Body of pancreas (tissue), 4 donors: ENCODE measurements around the gene TDRD9. TPM values are rescaled to one million over a fixed set of nuclear protein-coding genes. Genes with fewer than 3 reads are reported as not detected.

Source experiments
- ATAC-seq: fragments of 150-250 bp; one replicate; pipeline ENCODE4 v1.9.1; 2016
- DNase-seq, 4 donors: peaks; one replicate each; pipeline ENCODE4 v3.0.0-alpha.2; 2019
- H3K27ac ChIP-seq, 4 donors: fragments of 200-600 bp; sonication (generic); 1 replicate in 3 of 4; 2 replicates in 1 of 4; pipeline versions ENCODE4 v1.5.1 to v1.6.1; 2016 to 2019; ENCODE audit warnings: mild to moderate bottlenecking in 1 of 4, mixed read lengths in 1 of 4, moderate library complexity in 1 of 4
- H3K27me3 ChIP-seq, 2 donors: fragments of 200-600 bp; sonication (generic); one replicate each; pipeline ENCODE4 v1.6.0; 2016; ENCODE audit warnings: mild to moderate bottlenecking in 1 of 2
- H3K36me3 ChIP-seq, 2 donors: fragments of 200-600 bp; sonication (generic); replicated peaks in 1 of 2; 2 replicates each; pipeline ENCODE4 v1.5.1; 2016; ENCODE audit warnings: low read depth in 2 of 2; ENCODE audit not compliant: insufficient read depth in 1 of 2
- H3K4me1 ChIP-seq: fragments of 200-600 bp; sonication (generic); one replicate; pipeline ENCODE4 v1.6.0; 2016
- H3K4me3 ChIP-seq, 2 donors: fragments of 200-600 bp; sonication (generic); 1 replicate in 1 of 2; 2 replicates in 1 of 2; pipeline ENCODE4 v1.5.1; 2016 to 2019
- H3K9me3 ChIP-seq, 3 donors: fragments of 200-600 bp; sonication (generic); 1 replicate in 2 of 3; 2 replicates in 1 of 3; pipeline ENCODE4 v1.5.1; 2016
- POLR2A ChIP-seq, 3 donors: fragments of 450-650 bp; IDR thresholded peaks; one replicate each; pipeline ENCODE4 v1.6.1; 2016; ENCODE audit warnings: antibody characterized with exemption in 3 of 3, mild to moderate bottlenecking in 2 of 3
- WGBS, 2 donors: methylation state at CpG; one replicate each; pipeline ENCODE4 v1.1.5; 2017; 5-methylcytosine and 5-hydroxymethylcytosine counted together
- intact Hi-C: fragments of 100-400 bp; cut with DNase I; formaldehyde crosslinking; loops from one replicate; pipeline ENCODE4 v1.15.1; 2023
- total RNA-seq, 2 donors: library from RNA; depleted of rRNA; stranded (reverse); fragments of >200 nt; gene quantifications; one replicate each; pipeline ENCODE4 v1.1.0, GENCODE V29; 2016
- TF ChIP-seq, protein P1 (sequence below), 7 experiments: fragments of 450-650 bp in 4 of 7; fragments of 200-600 bp in 3 of 7; sonication (generic) in 3 of 7; IDR thresholded peaks; one replicate each; pipeline ENCODE4 v1.5.1; 2016 to 2019; ENCODE audit warnings: antibody characterized with exemption in 7 of 7

The TDRD9 gene
- total RNA-seq, 2 donors from 2014 or later: 2.0 to 4.7 TPM

DNA sequence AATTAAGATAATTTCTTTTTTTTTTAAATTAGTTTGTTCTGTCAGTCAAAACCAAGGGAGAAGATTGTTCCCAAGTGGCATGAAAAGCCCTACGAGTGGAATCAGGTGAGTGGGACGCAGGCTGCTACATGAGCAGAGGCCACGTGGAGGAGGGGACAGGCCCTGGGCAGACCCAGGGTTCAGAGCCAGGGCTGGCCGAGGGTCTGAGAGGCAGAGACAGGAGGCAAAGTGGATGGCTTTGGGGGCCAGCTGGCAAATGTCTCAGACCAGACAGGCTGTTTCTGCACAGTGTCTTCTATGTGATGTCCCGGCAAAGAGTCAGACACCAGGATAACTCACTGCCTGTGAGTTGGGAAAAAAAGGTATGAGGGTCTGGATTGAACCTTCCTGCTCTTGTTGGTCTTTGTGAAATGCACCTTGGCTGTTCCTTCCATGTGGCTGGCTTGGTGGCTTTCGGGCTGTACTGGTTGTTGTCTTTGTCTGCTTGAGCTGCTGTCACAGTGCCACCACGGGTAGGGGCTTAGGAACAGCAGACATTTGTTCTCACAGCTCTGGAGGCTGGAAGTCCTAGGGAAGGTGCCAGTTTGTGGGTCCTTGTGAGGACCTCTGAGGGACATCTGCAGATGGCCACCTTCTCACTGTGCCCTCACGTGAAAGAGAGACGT lies 121.5 kb downstream of the TDRD9 start:
- intact Hi-C loops: no loop called here
- no peak overlapping the region for H3K27ac ChIP-seq
- ATAC-seq (no peak), DNase-seq (no peak)
- no peaks in the 10 kb centered on the region for H3K9me3 ChIP-seq
- H3K4me1 ChIP-seq: no peaks in the 10 kb centered on the region
- no peaks in the 10 kb centered on the region for H3K36me3 ChIP-seq
- no peak overlapping the region for H3K4me3 ChIP-seq
- TF ChIP-seq, protein P1, sequence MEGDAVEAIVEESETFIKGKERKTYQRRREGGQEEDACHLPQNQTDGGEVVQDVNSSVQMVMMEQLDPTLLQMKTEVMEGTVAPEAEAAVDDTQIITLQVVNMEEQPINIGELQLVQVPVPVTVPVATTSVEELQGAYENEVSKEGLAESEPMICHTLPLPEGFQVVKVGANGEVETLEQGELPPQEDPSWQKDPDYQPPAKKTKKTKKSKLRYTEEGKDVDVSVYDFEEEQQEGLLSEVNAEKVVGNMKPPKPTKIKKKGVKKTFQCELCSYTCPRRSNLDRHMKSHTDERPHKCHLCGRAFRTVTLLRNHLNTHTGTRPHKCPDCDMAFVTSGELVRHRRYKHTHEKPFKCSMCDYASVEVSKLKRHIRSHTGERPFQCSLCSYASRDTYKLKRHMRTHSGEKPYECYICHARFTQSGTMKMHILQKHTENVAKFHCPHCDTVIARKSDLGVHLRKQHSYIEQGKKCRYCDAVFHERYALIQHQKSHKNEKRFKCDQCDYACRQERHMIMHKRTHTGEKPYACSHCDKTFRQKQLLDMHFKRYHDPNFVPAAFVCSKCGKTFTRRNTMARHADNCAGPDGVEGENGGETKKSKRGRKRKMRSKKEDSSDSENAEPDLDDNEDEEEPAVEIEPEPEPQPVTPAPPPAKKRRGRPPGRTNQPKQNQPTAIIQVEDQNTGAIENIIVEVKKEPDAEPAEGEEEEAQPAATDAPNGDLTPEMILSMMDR (IDR thresholded peaks at IDR 0.05): no peak
- TF ChIP-seq POLR2A (IDR thresholded peaks at IDR 0.05): no peak
- WGBS, 2 donors: 73 to 83% methylated on average over 8 to 9 of the region's 9 CpGs
- no peaks in the 10 kb centered on the region for H3K27me3 ChIP-seq

DNA sequence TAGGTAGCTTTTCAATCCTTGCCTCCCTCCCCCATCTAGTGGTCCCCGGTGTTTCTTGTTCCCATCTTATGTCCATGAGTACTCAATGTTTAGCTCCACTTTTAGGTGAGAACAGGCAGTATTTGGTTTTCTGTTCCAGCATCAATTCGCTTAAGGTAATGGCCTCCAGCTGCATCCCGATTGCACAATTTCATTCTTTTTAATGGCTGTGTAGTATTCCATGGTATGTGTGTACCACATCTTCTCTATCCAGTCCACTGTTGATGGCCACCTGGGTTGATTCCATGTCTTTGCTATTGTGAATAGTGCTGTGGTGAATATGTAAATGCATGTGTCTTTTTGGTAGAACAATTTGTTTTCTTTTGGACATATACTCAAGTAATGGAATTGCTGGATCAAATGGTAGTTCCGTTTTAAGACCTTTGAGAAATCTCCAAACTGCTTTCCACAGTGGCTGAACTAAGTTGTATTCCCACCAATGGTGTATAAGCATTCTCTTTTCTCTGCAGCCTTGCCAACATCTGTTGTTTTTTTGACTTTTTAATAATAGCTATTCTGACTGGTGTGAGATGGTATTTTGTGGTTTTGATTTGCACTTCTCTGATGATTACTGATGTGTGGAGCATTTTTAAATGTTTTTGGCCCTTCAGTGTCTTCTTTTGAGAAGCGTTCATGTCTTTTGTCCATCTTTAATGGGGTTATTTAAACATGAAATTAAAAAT lies 123.0 kb downstream of the TDRD9 start:
- no peaks in the 10 kb centered on the region for H3K27me3 ChIP-seq
- DNase-seq: no peak
- no peaks in the 10 kb centered on the region for H3K36me3 ChIP-seq
- 82 to 89% methylated on average over 5 of the region's 5 CpGs for WGBS, 2 donors
- TF ChIP-seq, protein P1 (IDR thresholded peaks at IDR 0.05): no peak
- no peak for TF ChIP-seq POLR2A (IDR thresholded peaks at IDR 0.05)
- H3K9me3 ChIP-seq: no peaks in the 10 kb centered on the region
- no peaks in the 10 kb centered on the region for H3K4me1 ChIP-seq
- intact Hi-C loops: no loop called here
- no peak for ATAC-seq
- no peak overlapping the region for H3K27ac ChIP-seq
- H3K4me3 ChIP-seq: no peak overlapping the region

DNA sequence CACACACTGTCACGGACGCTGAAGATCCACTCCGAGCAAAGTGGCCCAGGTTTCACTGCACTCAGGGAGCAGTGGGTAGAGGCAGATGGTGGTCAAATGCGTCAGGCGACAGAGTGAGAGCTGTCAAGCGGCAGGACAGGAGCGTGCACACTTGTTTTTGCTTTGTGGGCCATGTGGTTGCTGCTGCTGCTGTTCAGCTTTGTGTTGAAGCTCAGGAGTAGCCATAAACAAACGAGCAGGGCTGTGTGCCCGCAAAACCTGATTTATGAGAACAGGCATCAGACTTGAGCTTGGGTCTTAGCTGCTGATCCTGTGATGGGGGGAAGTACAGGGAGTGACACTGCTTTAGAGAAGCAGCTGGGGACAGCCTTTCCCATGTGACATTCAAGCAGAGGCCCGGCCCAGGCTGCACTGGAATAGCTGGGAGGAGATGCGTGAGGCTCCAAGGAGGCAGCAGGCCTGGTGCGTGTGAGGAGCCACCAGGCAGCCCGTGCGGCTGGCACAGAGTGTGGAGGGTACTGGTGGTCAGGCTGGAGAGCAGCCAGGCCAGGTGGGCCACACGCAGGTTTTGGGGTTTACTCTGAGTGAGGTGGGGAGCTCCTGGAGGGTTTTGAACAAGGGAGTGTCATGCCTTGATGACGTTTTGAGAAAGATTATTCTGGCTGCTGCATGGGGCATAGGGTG lies 126.1 kb downstream of the TDRD9 start:
- Histone ChIP-seq H3K4me1 (no peaks in the 10 kb centered on the region), H3K27me3 (no peaks in the 10 kb centered on the region), H3K9me3 (no peaks in the 10 kb centered on the region), H3K4me3 (no peak overlapping the region), H3K36me3 (no peaks in the 10 kb centered on the region), H3K27ac (no peak overlapping the region)
- TF ChIP-seq, protein P1 (IDR thresholded peaks at IDR 0.05): no peak
- intact Hi-C loops: no loop called here
- ATAC-seq: no peak
- no peak for DNase-seq
- 72 to 81% methylated on average over 16 of the region's 16 CpGs for WGBS, 2 donors

DNA sequence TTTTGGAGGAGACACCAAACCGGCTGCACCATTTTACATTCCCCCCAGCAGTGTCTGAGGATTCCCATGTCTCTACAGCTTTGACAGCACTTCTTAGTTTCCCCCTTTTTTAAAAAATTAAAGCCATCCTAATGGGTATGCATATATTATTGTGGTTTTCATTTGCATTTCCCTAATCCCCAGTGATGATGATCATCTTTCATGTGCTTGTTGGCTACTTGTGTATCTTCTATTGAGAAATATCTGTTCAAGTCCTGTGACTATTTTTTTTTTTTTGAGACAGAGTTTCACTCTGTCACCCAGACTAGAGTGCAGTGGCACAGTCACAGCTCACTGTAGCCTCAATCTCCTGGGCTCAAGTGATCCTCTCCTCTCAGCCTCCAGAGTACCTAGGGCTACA lies 134.0 kb downstream of the TDRD9 start:
- ATAC-seq: no peak
- no peaks in the 10 kb centered on the region for H3K27me3 ChIP-seq

More for the DNA sequence above, 134.0 kb downstream of the TDRD9 start:
- H3K27ac ChIP-seq: no peak overlapping the region
- no peaks in the 10 kb centered on the region for H3K36me3 ChIP-seq
- H3K4me1 ChIP-seq: no peaks in the 10 kb centered on the region
- H3K4me3 ChIP-seq: no peak overlapping the region
- TF ChIP-seq, protein P1 (IDR thresholded peaks at IDR 0.05): no peak
- TF ChIP-seq POLR2A (IDR thresholded peaks at IDR 0.05): no peak
- 84 to 100% methylated on average over 1 of the region's 1 CpG for WGBS, 2 donors
- peaks cover 0 to 7% (median 0%) of the 10 kb centered on the region in 3 donors for H3K9me3 ChIP-seq
- no peak for DNase-seq
- intact Hi-C loops: no loop called here
